ENCODE results near the gene LEAP2. TPM values are rescaled to one million over a fixed set of nuclear protein-coding genes. Genes with fewer than 3 reads are reported as not detected.

Gene LEAP2
- total and polyA plus RNA-seq, 2 of the 8 experiments (the other 6 are each of a cell fraction or from before 2014, with no cell fraction given) = 1.8 to 2.9 TPM

DNA sequence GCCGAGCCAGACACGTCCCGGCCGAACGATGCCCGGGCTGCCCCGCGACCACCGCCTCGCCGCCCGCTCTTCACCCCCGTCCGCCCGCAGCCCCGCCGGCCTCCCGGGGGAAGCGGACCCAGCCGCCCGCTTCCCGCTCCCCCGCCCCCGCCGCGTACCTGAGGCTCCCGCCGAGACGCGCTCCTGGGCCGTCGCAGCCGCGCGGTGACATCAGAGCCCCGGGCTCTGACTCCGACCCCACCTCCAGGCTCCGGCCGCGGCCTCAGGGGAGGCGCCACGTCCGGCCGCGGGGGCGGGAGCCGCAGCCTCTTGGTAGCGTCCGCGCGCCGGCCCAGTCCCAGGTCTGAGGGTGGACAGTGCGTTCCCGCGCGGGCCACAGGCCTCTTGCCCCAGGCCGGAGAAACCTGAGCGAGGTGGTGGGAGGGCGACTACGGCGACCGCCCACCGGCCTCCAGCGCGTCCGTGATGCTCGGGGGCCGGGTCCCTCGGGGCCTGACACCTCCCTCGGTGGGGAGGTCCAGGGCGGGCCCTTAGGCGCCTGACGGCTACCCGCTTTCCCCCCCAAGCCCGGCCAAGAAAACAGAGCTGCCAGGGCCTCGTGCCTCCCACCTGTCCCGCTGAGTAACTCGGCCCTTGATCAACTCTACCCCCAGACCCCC, 42.9 kb upstream of the LEAP2 start, which contains the start of gene SHROOM1:
TSS of gene SHROOM1 (minus strand) at position 212 of the 659 bp plus-strand sequence. CDS start 4,507 bp downstream, outside the sequence.
- H4K91ac ChIP-seq (replicated peaks; ENCODE audit: insufficient read length, low read length) = no peak within 1 kb of the TSS
- H2BK12ac ChIP-seq (ENCODE audit: low read depth, low read length) = no peak within 1 kb of the TSS
- ChIA-PET CTCF (ENCODE audit: partially characterized antibody) (interaction anchor here (0.7 to 25.6 kb wide), 10 partner anchors 9 to 78 kb away, joined by 3 to 465 read pairs (median 4); partner anchors contain the start of genes CCNI2, GDF9, LEAP2 and UQCRQ), POLR2A (ENCODE audit: partially characterized antibody) (interaction anchor here (0.6 to 2.4 kb wide), 8 partner anchors 15 to 221 kb away, joined by 3 to 7 read pairs (median 4); partner anchors contain the start of genes GDF9, HSPA4, SOWAHA and UQCRQ)
- H3K14ac ChIP-seq (ENCODE audit: insufficient read length) = no peak within 1 kb of the TSS
- H3K4me3 ChIP-seq (ENCODE audit: extremely low read depth in 1 of 4, insufficient read depth in 2 of 4, low read depth in 3 of 4, low read length in 4 of 4) = peak within 1 kb of the TSS; percentile 35 to 74 (median 70)
- H4K20me1 ChIP-seq (replicated peaks in 1 of 2; ENCODE audit: control insufficient read depth in 1 of 2, insufficient read depth in 2 of 2, low read length in 2 of 2) = no peaks in the 10 kb centered on the region
- H3K23ac ChIP-seq (ENCODE audit: insufficient read length) = no peak within 1 kb of the TSS
- H4K5ac ChIP-seq (ENCODE audit: insufficient read length, low read depth, low read length) = no peak within 1 kb of the TSS
- DNase-seq (ENCODE audit: low read depth in 1 of 2, low spot score in 2 of 2) (peak in 1 of 2 experiments; percentile 83), FAIRE-seq (no peak)
- no peak within 1 kb of the TSS for H2BK120ac ChIP-seq (replicated peaks; ENCODE audit: low read depth, low read length)
- H3K18ac ChIP-seq (ENCODE audit: extremely low read depth, low read length) = peak within 1 kb of the TSS; percentile 60; the same call in 1 of the 2 replicates
- no peaks in the 10 kb centered on the region for H3K9me3 ChIP-seq (ENCODE audit: insufficient read depth in 2 of 2, low read depth in 1 of 2, low read length in 1 of 2)
- peaks cover 10% of the 10 kb centered on the region; the same call in 1 of the 2 replicates for H3K23me2 ChIP-seq (ENCODE audit: low read depth, low read length)
- H3K4me2 ChIP-seq (ENCODE audit: insufficient read depth in 1 of 2, low read depth in 2 of 2, low read length in 2 of 2) = peak within 1 kb of the TSS; percentile 12 to 81
- H3K27me3 ChIP-seq (replicated peaks in 1 of 4; ENCODE audit: control insufficient read depth in 3 of 4, extremely low read depth in 1 of 4, insufficient read depth in 3 of 4, low read length in 3 of 4) = peaks cover 30 to 61% (median 53%) of the 10 kb centered on the region in 4 experiments
- H3K9ac ChIP-seq (replicated peaks in 1 of 4; ENCODE audit: extremely low read depth in 1 of 4, low read depth in 3 of 4, low read length in 3 of 4) = peak within 1 kb of the TSS in 3 of 4 experiments; percentile 48 to 62 (median 49); a peak in 4 of 7 replicates
- WGBS, 2 experiments (ENCODE audit: extremely low coverage in 1 of 2, insufficient coverage in 1 of 2, insufficient read length in 1 of 2, insufficient replicate concordance in 2 of 2, low coverage in 1 of 2, low lambda C conversion rate in 2 of 2, missing lambda C conversion rate in 1 of 2) = 10% methylated on average over 16 of the region's 78 CpGs; no CpG with 5 or more reads in 1 of the 2 experiments
- no peaks in the 10 kb centered on the region for H3K79me2 ChIP-seq (ENCODE audit: control insufficient read depth in 1 of 2, insufficient read depth in 2 of 2, low read length in 2 of 2)
- no peak within 1 kb of the TSS for H2BK5ac ChIP-seq (ENCODE audit: low read depth, low read length)
- peak; percentile 62 for TF ChIP-seq EZH2 (IDR thresholded peaks at IDR 0.05; ENCODE audit: low read depth, low read length, severe bottlenecking)
- peak; percentile 63 for TF ChIP-seq CREB1 (IDR thresholded peaks at IDR 0.05)
- peak; percentile 85; the same call in 1 of the 2 replicates for TF ChIP-seq EGR1 (IDR thresholded peaks at IDR 0.05; ENCODE audit: borderline replicate concordance, low read depth, low read length)
- 0 out of 2 replicates have a peak, but pooled peaks have one; percentile 35 for TF ChIP-seq PHF8 (conservative IDR thresholded peaks at IDR 0.05; ENCODE audit: low read depth, low read length)
- no peak for TF ChIP-seq YY1 (IDR thresholded peaks at IDR 0.05; ENCODE audit: low read depth, low read length)
- TF ChIP-seq SUZ12 (IDR thresholded peaks at IDR 0.05; ENCODE audit: low read length) = no peak; the same call in 1 of the 2 replicates
- TF ChIP-seq KDM4A (IDR thresholded peaks at IDR 0.05; ENCODE audit: low read depth, low read length, severe bottlenecking) = peak; percentile 19
- TF ChIP-seq, protein P1, sequence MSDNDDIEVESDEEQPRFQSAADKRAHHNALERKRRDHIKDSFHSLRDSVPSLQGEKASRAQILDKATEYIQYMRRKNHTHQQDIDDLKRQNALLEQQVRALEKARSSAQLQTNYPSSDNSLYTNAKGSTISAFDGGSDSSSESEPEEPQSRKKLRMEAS (IDR thresholded peaks at IDR 0.05) = no peak
- TF ChIP-seq, protein P2, sequence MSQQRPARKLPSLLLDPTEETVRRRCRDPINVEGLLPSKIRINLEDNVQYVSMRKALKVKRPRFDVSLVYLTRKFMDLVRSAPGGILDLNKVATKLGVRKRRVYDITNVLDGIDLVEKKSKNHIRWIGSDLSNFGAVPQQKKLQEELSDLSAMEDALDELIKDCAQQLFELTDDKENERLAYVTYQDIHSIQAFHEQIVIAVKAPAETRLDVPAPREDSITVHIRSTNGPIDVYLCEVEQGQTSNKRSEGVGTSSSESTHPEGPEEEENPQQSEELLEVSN (IDR thresholded peaks at IDR 0.05) = peak; percentile 58; the same call in 1 of the 2 replicates
- TF ChIP-seq SRF (IDR thresholded peaks at IDR 0.05; ENCODE audit: low read depth, low read length) = 0 out of 2 replicates have a peak, but pooled peaks have one; percentile 7
- TF ChIP-seq SP4 (IDR thresholded peaks at IDR 0.05; ENCODE audit: low read length) = no peak
- H3K4me1 ChIP-seq (replicated peaks in 1 of 4; ENCODE audit: control insufficient read depth in 3 of 4, insufficient read depth in 4 of 4, low read length in 3 of 4) = peaks cover 0 to 11% (median 9%) of the 10 kb centered on the region in 4 experiments; a peak in 6 of 7 replicates
- no peaks in the 10 kb centered on the region for H3K36me3 ChIP-seq (ENCODE audit: control insufficient read depth in 2 of 4, insufficient read depth in 4 of 4, low read length in 3 of 4)
- no peak within 1 kb of the TSS for H3K4ac ChIP-seq (replicated peaks; ENCODE audit: insufficient read length, low read depth, low read length)
- H2AK5ac ChIP-seq (ENCODE audit: low read depth, low read length) = no peak within 1 kb of the TSS
- peak within 1 kb of the TSS; percentile 74; the same call in 1 of the 2 replicates for H2AFZ ChIP-seq (ENCODE audit: low read length)
- no peak within 1 kb of the TSS for H3K27ac ChIP-seq (ENCODE audit: low read depth, low read length)
- H3K79me1 ChIP-seq (ENCODE audit: low read depth, low read length) = no peaks in the 10 kb centered on the region
- no peak within 1 kb of the TSS for H3K56ac ChIP-seq (replicated peaks; ENCODE audit: insufficient read length, low read depth, low read length)
- no peak within 1 kb of the TSS for H2BK20ac ChIP-seq (ENCODE audit: low read length)
- H4K8ac ChIP-seq (ENCODE audit: extremely low read depth, insufficient read depth, low read length) = peak within 1 kb of the TSS; percentile 83
- H2BK15ac ChIP-seq (ENCODE audit: low read length) = no peak within 1 kb of the TSS; the same call in 1 of the 2 replicates

Data from H1 (cell line).